Endothelial cell of umbilical vein (primary cell): ENCODE results near the gene PLCB4. TPM values are rescaled to one million over a fixed set of nuclear protein-coding genes. Genes with fewer than 3 reads are reported as not detected.

Experiments
- BruUV-seq: library from RNA; stranded (reverse); fragments of 400-500 nt; replicated peaks from 2 replicates; lab custom pipeline; 2021; lab: Mats Ljungman, UMichigan
- CTCF ChIA-PET: fragments of 300-600, 350-600 bp; sonication (Branson Sonifier 250); formaldehyde crosslinking; loops from one replicate; lab custom pipeline; 2021; ENCODE audit warnings: antibody characterized with exemption, inconsistent platforms; lab: Charles Lee
- POLR2A ChIA-PET: fragments of 300-600, 350-600 bp; sonication (Branson Sonifier 250); formaldehyde crosslinking; loops from one replicate; lab custom pipeline; 2021; ENCODE audit warnings: antibody characterized with exemption, inconsistent platforms; lab: Charles Lee
- DNase-seq: peaks from one replicate; pipeline ENCODE4 v3.0.0-alpha.2; 2011; ENCODE audit warnings: low read depth, low spot score
- FAIRE-seq: peaks from 2 replicates; lab custom pipeline; 2011; peaks lifted over from hg19 to GRCh38; lab: Jason Lieb, UNC
- H2AFZ ChIP-seq: 2 replicates; pipeline ENCODE4 v1.6.0; 2012; ENCODE audit warnings: low read depth, low read length, control low read depth, inconsistent platforms
- H3K27ac ChIP-seq: 2 replicates; pipeline ENCODE4 v1.5.1; 2011; ENCODE audit warnings: low read depth, mild to moderate bottlenecking, control low read depth, low read length, moderate library complexity; ENCODE audit not compliant: insufficient read depth
- H3K27me3 ChIP-seq, 2 experiments: 2 replicates each; pipeline versions ENCODE4 v1.6.0 to v1.6.1; 2011; ENCODE audit warnings: low read length in 2 of 2, mixed read lengths in 1 of 2; ENCODE audit not compliant: control insufficient read depth in 2 of 2, insufficient read depth in 2 of 2
- H3K36me3 ChIP-seq, 2 experiments: 2 replicates in 1 of 2; 3 replicates in 1 of 2; pipeline ENCODE4 v1.5.1; 2011; ENCODE audit warnings: low read length in 2 of 2, mild to moderate bottlenecking in 1 of 2, moderate library complexity in 1 of 2; ENCODE audit not compliant: control insufficient read depth in 2 of 2, insufficient read depth in 2 of 2; ENCODE audit errors: extremely low read depth in 1 of 2
- H3K4me1 ChIP-seq: 3 replicates; pipeline ENCODE4 v1.5.1; 2011; ENCODE audit warnings: mild to moderate bottlenecking, low read length; ENCODE audit not compliant: control insufficient read depth, insufficient read depth; ENCODE audit errors: extremely low read depth
- H3K4me2 ChIP-seq: 2 replicates; pipeline ENCODE4 v1.6.1; 2011; ENCODE audit warnings: low read length, control low read depth, mixed read lengths; ENCODE audit not compliant: insufficient read depth
- H3K4me3 ChIP-seq, 3 experiments: fragments of 200-600 bp in 1 of 3; sonication (generic), shearing (Covaris generic) in 1 of 3; replicated peaks in 1 of 3; 2 replicates each; pipeline ENCODE4 v1.5.1; 2011 to 2016; ENCODE audit warnings: control low read depth in 3 of 3, low read length in 3 of 3, mild to moderate bottlenecking in 2 of 3, inconsistent platforms in 1 of 3, low read depth in 1 of 3, moderate library complexity in 1 of 3; ENCODE audit not compliant: insufficient read depth in 1 of 3
- H3K79me2 ChIP-seq: 2 replicates; pipeline ENCODE4 v1.6.0; 2012; ENCODE audit warnings: low read length, inconsistent platforms; ENCODE audit not compliant: control insufficient read depth, insufficient read depth
- H3K9ac ChIP-seq: replicated peaks from 2 replicates; pipeline ENCODE3; 2011; ENCODE audit warnings: low read length, control low read depth; ENCODE audit not compliant: insufficient read depth; ENCODE audit errors: extremely low read depth
- H3K9me1 ChIP-seq: replicated peaks from 3 replicates; pipeline ENCODE4 v1.6.0; 2011; ENCODE audit warnings: mild to moderate bottlenecking, low read length; ENCODE audit not compliant: control insufficient read depth, insufficient read depth; ENCODE audit errors: extremely low read depth
- H3K9me3 ChIP-seq: replicated peaks from 2 replicates; pipeline ENCODE4 v1.5.1; 2012; ENCODE audit warnings: low read length, inconsistent platforms; ENCODE audit not compliant: control insufficient read depth, insufficient read depth
- H4K20me1 ChIP-seq: replicated peaks from 2 replicates; pipeline ENCODE3; 2011; ENCODE audit warnings: mild to moderate bottlenecking, low read length; ENCODE audit not compliant: control insufficient read depth, insufficient read depth; ENCODE audit errors: extremely low read depth
- CTCF ChIP-seq, 2 donors: IDR thresholded peaks; 1 replicate in 1 of 2; 2 replicates in 1 of 2; pipeline ENCODE4 v1.5.1; 2011; ENCODE audit warnings: low read length in 2 of 2, mild to moderate bottlenecking in 2 of 2, moderate library complexity in 2 of 2, control low read depth in 1 of 2, inconsistent platforms in 1 of 2, low read depth in 1 of 2; ENCODE audit not compliant: insufficient read depth in 1 of 2; ENCODE audit errors: extremely low read depth in 1 of 2
- EZH2 ChIP-seq: IDR thresholded peaks from 2 replicates; pipeline ENCODE4 v1.6.1; 2012; ENCODE audit warnings: borderline replicate concordance, low read depth, mild to moderate bottlenecking, moderate library complexity, low read length, inconsistent platforms; ENCODE audit not compliant: severe bottlenecking
- FOS ChIP-seq: IDR thresholded peaks from 2 replicates; pipeline ENCODE4 v1.6.1; 2011; ENCODE audit warnings: mild to moderate bottlenecking, low read length, moderate library complexity, borderline replicate concordance; ENCODE audit not compliant: insufficient read depth
- GATA2 ChIP-seq: IDR thresholded peaks from 2 replicates; pipeline ENCODE4 v1.7.0; 2011; ENCODE audit warnings: low read depth, mild to moderate bottlenecking, moderate library complexity, mixed read lengths, low read length; ENCODE audit not compliant: insufficient read length, insufficient read depth
- JUN ChIP-seq: IDR thresholded peaks from 2 replicates; pipeline ENCODE4 v1.6.1; 2011; ENCODE audit warnings: borderline replicate concordance, low read depth; ENCODE audit not compliant: insufficient read length, insufficient read depth
- MAX ChIP-seq: IDR thresholded peaks from 2 replicates; pipeline ENCODE4 v1.6.1; 2011; ENCODE audit not compliant: insufficient read depth, insufficient read length
- MYC ChIP-seq: IDR thresholded peaks from one replicate; pipeline ENCODE4 v1.6.1; 2011; ENCODE audit warnings: mild to moderate bottlenecking, low read depth, low read length
- POLR2A ChIP-seq: IDR thresholded peaks from 2 replicates; pipeline ENCODE4 v1.6.1; 2012; ENCODE audit warnings: low read depth, mild to moderate bottlenecking, control low read depth, low read length
- POLR2AphosphoS5 ChIP-seq: IDR thresholded peaks from 2 replicates; pipeline ENCODE4 v1.6.1; 2012; ENCODE audit warnings: low read depth, mild to moderate bottlenecking, control low read depth, low read length, moderate library complexity; ENCODE audit not compliant: insufficient read depth
- dilution Hi-C: fragments of 300-500 bp; cut with MboI; formaldehyde crosslinking; loops from one replicate; pipeline ENCODE4 v1.15.0; 2019; ENCODE audit warnings: low sequenced_read_pairs; ENCODE audit not compliant: extremely low pct_ligation_motif_present
- intact Hi-C: fragments of 100-400 bp; cut with micrococcal nuclease; formaldehyde crosslinking; loops from one replicate; pipeline ENCODE4 v1.10.0; 2022
- polyA plus RNA-seq, 4 experiments: library from polyadenylated mRNA; depleted of rRNA in 3 of 4; stranded (reverse) in 3 of 4; unstranded in 1 of 4; fragments of >200 nt; gene quantifications; 2 replicates each; pipeline versions ENCODE4 v1.2.1 to v1.2.3, GENCODE V29; 2011 to 2012; ENCODE audit warnings: missing spikeins in 1 of 4
- total RNA-seq: library from RNA; stranded (reverse); gene quantifications from 2 replicates; pipeline ENCODE4 v1.2.3, GENCODE V29; 2021

The PLCB4 gene
- total and polyA plus RNA-seq, 2 donors (not counting 3 experiments of a cell fraction or from before 2014, with no cell fraction given), result 0.37 to 1.7 TPM

- CTCF ChIA-PET, result interaction anchor here (4.6 kb wide), 1 partner anchor 9 kb away, joined by 46 read pairs; no protein-coding TSS in a partner anchor
- H3K9me1 ChIP-seq, result no peaks in the 10 kb centered on the region
- no peak for FAIRE-seq
Observed at GRCh38 chr20:9417665-9418064, 348.8 kb downstream of the PLCB4 start.

GRCh38 chr20:9422321-9423057, 353.6 kb downstream of the PLCB4 start:
- Histone ChIP-seq H4K20me1 (no peaks in the 10 kb centered on the region), H3K4me3 (no peak overlapping the region), H3K9ac (no peak overlapping the region), H3K9me1 (no peaks in the 10 kb centered on the region), H3K36me3 (no peaks in the 10 kb centered on the region), H3K27me3 (no peaks in the 10 kb centered on the region), H3K4me2 (no peak overlapping the region), H3K27ac (no peak overlapping the region), H2AFZ (no peak overlapping the region), H3K79me2 (no peaks in the 10 kb centered on the region), H3K9me3 (no peaks in the 10 kb centered on the region), H3K4me1 (no peaks in the 10 kb centered on the region)
- POLR2A ChIA-PET, result no interaction called here
- intact Hi-C loops, result no loop called here
- CTCF ChIA-PET, result interaction anchor here (0.6 to 4.7 kb wide), 4 partner anchors 15 to 196 kb away, joined by 3 to 26 read pairs (median 6); no protein-coding TSS in a partner anchor
- TF ChIP-seq POLR2AphosphoS5 (no peak), FOS (no peak), MAX (no peak), GATA2 (no peak), MYC (no peak), JUN (no peak), CTCF (IDR thresholded peaks at IDR 0.05; ENCODE audit: extremely low read depth in 1 of 2, insufficient read depth in 1 of 2, low read depth in 1 of 2, low read length in 2 of 2) (no peak), POLR2A (no peak), EZH2 (no peak)
- dilution Hi-C loops, result no loop called here
- DNase-seq (no peak), FAIRE-seq (no peak)
- no TSS peak for BruUV-seq

More at GRCh38 chr20:9417665-9418064, 348.8 kb downstream of the PLCB4 start:
- dilution Hi-C loops (no loop called here), intact Hi-C loops (no loop called here)
- no peaks in the 10 kb centered on the region for H4K20me1 ChIP-seq
- no peak for DNase-seq
- H3K36me3 ChIP-seq, result no peaks in the 10 kb centered on the region
- H3K9me3 ChIP-seq, result no peaks in the 10 kb centered on the region
- no TSS peak for BruUV-seq
- H3K4me1 ChIP-seq, result no peaks in the 10 kb centered on the region
- H3K4me2 ChIP-seq, result no peak overlapping the region
- H2AFZ ChIP-seq, result no peak overlapping the region
- H3K27me3 ChIP-seq, result no peaks in the 10 kb centered on the region
- no peaks in the 10 kb centered on the region for H3K79me2 ChIP-seq
- no peak overlapping the region for H3K27ac ChIP-seq
- H3K9ac ChIP-seq, result no peak overlapping the region
- POLR2A ChIA-PET, result no interaction called here
- no peak for TF ChIP-seq POLR2AphosphoS5
- peak; percentile 7 for TF ChIP-seq GATA2
- TF ChIP-seq FOS, result peak; percentile 32
- H3K4me3 ChIP-seq, result no peak overlapping the region
